Ovary (tissue), 3 donors: Measurements from ENCODE around the gene SECTM1.

Source experiments
- POLR2A ChIP-seq: fragments of 450-650 bp; IDR thresholded peaks from one replicate; pipeline ENCODE4 v1.6.1; 2017; ENCODE audit warnings: antibody characterized with exemption, mild to moderate bottlenecking, moderate library complexity
- TF ChIP-seq, protein P1 (sequence below), 3 donors: fragments of 450-650 bp in 2 of 3; fragments of 200-600 bp in 1 of 3; IDR thresholded peaks; one replicate each; pipeline versions ENCODE4 v1.5.1 to v1.8.0; 2016 to 2022; ENCODE audit warnings: antibody characterized with exemption in 3 of 3, mild to moderate bottlenecking in 1 of 3
- donor health status: DM: no; HTN: no; CAD: no.

DNA sequence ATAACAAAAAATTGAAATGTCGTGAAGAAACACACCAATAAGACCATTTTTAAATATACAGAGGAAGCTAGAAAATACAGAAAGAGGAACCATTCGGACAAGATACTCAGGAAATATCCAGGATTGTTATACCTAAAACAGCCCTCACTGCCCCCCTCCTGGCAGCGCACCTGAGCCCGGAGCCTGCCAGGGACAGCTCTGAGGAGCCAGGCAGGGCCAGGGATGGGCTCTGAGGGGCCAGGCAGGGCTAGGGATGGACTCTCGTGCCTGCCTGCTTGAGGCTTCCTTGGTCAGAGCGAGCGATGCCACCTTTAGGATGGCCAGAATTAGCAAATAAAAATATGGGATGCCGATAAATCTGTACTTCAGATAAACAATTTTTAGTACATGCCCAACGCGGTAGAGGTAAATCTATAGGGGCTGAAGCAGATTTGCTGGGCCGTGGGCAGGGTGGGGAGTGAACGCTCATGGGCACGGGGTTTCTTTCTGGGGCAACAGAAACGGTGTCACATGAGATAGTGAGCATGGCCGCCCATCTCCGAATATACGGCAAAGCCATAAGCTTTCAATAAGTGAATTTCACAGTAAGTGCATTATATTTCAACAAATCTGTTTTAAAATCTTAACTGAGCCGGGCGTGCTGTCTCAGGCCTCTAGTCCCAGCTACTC, 41.9 kb downstream of the SECTM1 start:
- TF ChIP-seq, protein P1, sequence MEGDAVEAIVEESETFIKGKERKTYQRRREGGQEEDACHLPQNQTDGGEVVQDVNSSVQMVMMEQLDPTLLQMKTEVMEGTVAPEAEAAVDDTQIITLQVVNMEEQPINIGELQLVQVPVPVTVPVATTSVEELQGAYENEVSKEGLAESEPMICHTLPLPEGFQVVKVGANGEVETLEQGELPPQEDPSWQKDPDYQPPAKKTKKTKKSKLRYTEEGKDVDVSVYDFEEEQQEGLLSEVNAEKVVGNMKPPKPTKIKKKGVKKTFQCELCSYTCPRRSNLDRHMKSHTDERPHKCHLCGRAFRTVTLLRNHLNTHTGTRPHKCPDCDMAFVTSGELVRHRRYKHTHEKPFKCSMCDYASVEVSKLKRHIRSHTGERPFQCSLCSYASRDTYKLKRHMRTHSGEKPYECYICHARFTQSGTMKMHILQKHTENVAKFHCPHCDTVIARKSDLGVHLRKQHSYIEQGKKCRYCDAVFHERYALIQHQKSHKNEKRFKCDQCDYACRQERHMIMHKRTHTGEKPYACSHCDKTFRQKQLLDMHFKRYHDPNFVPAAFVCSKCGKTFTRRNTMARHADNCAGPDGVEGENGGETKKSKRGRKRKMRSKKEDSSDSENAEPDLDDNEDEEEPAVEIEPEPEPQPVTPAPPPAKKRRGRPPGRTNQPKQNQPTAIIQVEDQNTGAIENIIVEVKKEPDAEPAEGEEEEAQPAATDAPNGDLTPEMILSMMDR (IDR thresholded peaks at IDR 0.05) = no peak
- TF ChIP-seq POLR2A = no peak
